ENCODE data around the gene LY86. TPM values are rescaled to one million over a fixed set of nuclear protein-coding genes. Genes with fewer than 3 reads are reported as not detected.

Gene LY86
- total RNA-seq, 1 experiment from 2014 or later, result not detected

DNA sequence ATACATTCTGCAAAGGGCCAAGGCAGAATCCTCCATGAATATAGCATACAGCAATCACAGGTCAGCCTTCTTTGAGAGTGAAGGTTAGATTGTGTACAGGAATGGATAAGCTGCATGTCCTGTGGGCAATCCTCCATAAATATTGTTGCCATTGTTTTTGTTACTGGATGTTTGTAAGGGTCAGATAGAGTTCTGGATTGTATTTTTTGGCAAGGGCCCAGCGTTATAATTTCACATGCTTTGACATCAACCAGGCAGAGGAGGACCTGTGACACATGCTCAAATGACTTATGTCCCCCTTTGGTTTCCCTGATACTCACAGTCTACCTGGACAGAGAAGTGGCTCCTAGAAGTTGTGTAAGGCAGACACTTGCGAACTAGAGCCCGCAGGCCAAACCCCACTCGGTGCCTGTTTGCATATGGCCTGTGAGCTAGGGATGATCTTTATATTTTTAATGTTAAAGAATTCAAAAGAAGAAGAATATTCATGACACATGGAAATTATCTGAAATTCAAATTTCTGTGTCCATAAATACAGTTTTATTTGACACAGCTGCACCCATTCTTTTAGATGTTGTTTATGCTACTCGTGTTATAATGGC is 5.4 kb downstream of the LY86 start:
- Histone ChIP-seq H3K4me2 (ENCODE audit: insufficient read depth, insufficient read length, low read length) (no peak overlapping the region), H4K20me1 (ENCODE audit: control insufficient read depth, insufficient read depth, insufficient read length) (no peaks in the 10 kb centered on the region), H2BK12ac (ENCODE audit: insufficient read length, low read depth, low read length) (no peak overlapping the region), H3K4me1 (ENCODE audit: insufficient read depth, low read length) (no peaks in the 10 kb centered on the region), H3K27me3 (ENCODE audit: insufficient read depth, low read length) (no peaks in the 10 kb centered on the region), H3K18ac (ENCODE audit: insufficient read length, low read depth, low read length) (no peak overlapping the region), H3K14ac (ENCODE audit: insufficient read depth, low read length) (no peak overlapping the region), H4K5ac (ENCODE audit: insufficient read length, low read depth, low read length) (no peak overlapping the region), H2BK15ac (ENCODE audit: low read depth, low read length) (no peak overlapping the region), H3K4ac (ENCODE audit: low read depth, low read length) (no peak overlapping the region), H4K91ac (ENCODE audit: insufficient read length, low read depth, low read length) (no peak overlapping the region), H2BK120ac (ENCODE audit: low read depth, low read length, poor library complexity, severe bottlenecking) (no peak overlapping the region), H2AK5ac (ENCODE audit: insufficient read length, low read length) (no peak overlapping the region), H2BK5ac (ENCODE audit: insufficient read length, low read length) (no peak overlapping the region), H3K9ac (ENCODE audit: extremely low read depth, insufficient read length, low read length) (no peak overlapping the region), H3K79me2 (ENCODE audit: insufficient read depth, low read length) (no peaks in the 10 kb centered on the region), H3K23me2 (ENCODE audit: insufficient read length, low read depth, low read length, poor library complexity, severe bottlenecking) (no peaks in the 10 kb centered on the region), H2BK20ac (ENCODE audit: low read depth, low read length, poor library complexity, severe bottlenecking) (no peak overlapping the region), H3K27ac (ENCODE audit: insufficient read length, low read depth, low read length) (no peak overlapping the region), H3K23ac (ENCODE audit: insufficient read length, low read depth, low read length) (no peak overlapping the region), H3T11ph (ENCODE audit: low read length) (no peak overlapping the region), H3K9me3 (ENCODE audit: control insufficient read depth, low read depth, low read length) (no peaks in the 10 kb centered on the region), H4K8ac (replicated peaks; ENCODE audit: insufficient read length, low read depth, low read length) (no peak overlapping the region), H2AFZ (ENCODE audit: low read length) (no peak overlapping the region), H3K79me1 (ENCODE audit: insufficient read depth, low read depth, low read length, poor library complexity, severe bottlenecking) (no peaks in the 10 kb centered on the region), H3K56ac (ENCODE audit: insufficient read length, low read depth, low read length) (no peak overlapping the region)
- H3K9me3 Mint-ChIP-seq, result no peaks in the 10 kb centered on the region
- no CpG with 5 or more reads among the region's 5 CpGs for WGBS (ENCODE audit: extremely low coverage, insufficient read length, low lambda C conversion rate)
- no peaks in the 10 kb centered on the region for H3K36me3 Mint-ChIP-seq (ENCODE audit: insufficient read depth in 1 of 3, low read depth in 3 of 3)
- no peak for TF ChIP-seq CTCF (conservative IDR thresholded peaks at IDR 0.05)
- H3K27me3 Mint-ChIP-seq (ENCODE audit: low read depth), result peaks cover 1% of the 10 kb centered on the region
- no peak overlapping the region for H3K4me3 Mint-ChIP-seq
- no peak overlapping the region for H3K27ac Mint-ChIP-seq
- peaks cover 5 to 7% of the 10 kb centered on the region in 2 experiments for H3K4me1 Mint-ChIP-seq
- DNase-seq, result no peak

Measured in H9 (cell line).